ENCODE results near the gene GABRA4.

The GABRA4 gene

GRCh38 chr4:46993075-46994006 lies at the start of gene GABRA4:
TSS of gene GABRA4 (minus strand) at chr4:46993581. CDS start at chr4:46993424, 157 bp downstream.
- no peak for DNase-seq

- DNase-seq, result no peak
Observed at GRCh38 chr4:47040828-47041227, 47.4 kb upstream of the GABRA4 start.

- no peak for DNase-seq
Observed at GRCh38 chr4:47038263-47038662, 44.9 kb upstream of the GABRA4 start.

GRCh38 chr4:47032405-47033106 lies 39.2 kb upstream of the GABRA4 start:
- DNase-seq, result no peak

GRCh38 chr4:47031751-47032404 lies 38.5 kb upstream of the GABRA4 start:
- DNase-seq, result no peak

GRCh38 chr4:47031011-47031678 lies 37.8 kb upstream of the GABRA4 start, which contains the start of gene GABRB1:
TSS of gene GABRB1 (plus strand) at chr4:47031567.
- DNase-seq, result no peak

- no peak for DNase-seq
Observed at GRCh38 chr4:47017494-47017893, 24.1 kb upstream of the GABRA4 start.

GRCh38 chr4:47017081-47017480 lies 23.7 kb upstream of the GABRA4 start:
- DNase-seq, result no peak

- DNase-seq, result no peak
Observed at GRCh38 chr4:47013373-47013772, 20.0 kb upstream of the GABRA4 start.

GRCh38 chr4:47012676-47013075 lies 19.3 kb upstream of the GABRA4 start:
- DNase-seq, result no peak

GRCh38 chr4:47010912-47011446 lies 17.6 kb upstream of the GABRA4 start:
- DNase-seq, result no peak

- no peak for DNase-seq
Observed at GRCh38 chr4:47010347-47010911, 17.0 kb upstream of the GABRA4 start.

- no peak for DNase-seq
Observed at GRCh38 chr4:47002580-47002979, 9.2 kb upstream of the GABRA4 start.

- no peak for DNase-seq
Observed at GRCh38 chr4:47000406-47000805, 7.0 kb upstream of the GABRA4 start.

GRCh38 chr4:46999566-46999965 lies 6.2 kb upstream of the GABRA4 start:
- DNase-seq, result no peak

- no peak for DNase-seq
Observed at GRCh38 chr4:46994007-46994405, 625 bp upstream of the GABRA4 start.

- no peak for DNase-seq
Observed at GRCh38 chr4:46992338-46992737, 1.0 kb downstream of the GABRA4 start.

GRCh38 chr4:46986922-46987638 lies 6.3 kb downstream of the GABRA4 start:
- DNase-seq, result no peak

GRCh38 chr4:46984781-46985180 lies 8.6 kb downstream of the GABRA4 start:
- no peak for DNase-seq

GRCh38 chr4:46980851-46981250 lies 12.5 kb downstream of the GABRA4 start:
- no peak for DNase-seq

GRCh38 chr4:46979726-46980125 lies 13.7 kb downstream of the GABRA4 start:
- DNase-seq, result no peak

- no peak for DNase-seq
Observed at GRCh38 chr4:46979283-46979682, 14.1 kb downstream of the GABRA4 start.

Data from GF-D8 (cell line).